ENCODE data around the gene OSBP2. TPM values are rescaled to one million over a fixed set of nuclear protein-coding genes. Genes with fewer than 3 reads are reported as not detected.
A peak's percentile ranks its signal among the peaks of the same experiment; 100 is the strongest.

The OSBP2 gene
- polyA plus RNA-seq, 1 donor, result 77.2 TPM

DNA sequence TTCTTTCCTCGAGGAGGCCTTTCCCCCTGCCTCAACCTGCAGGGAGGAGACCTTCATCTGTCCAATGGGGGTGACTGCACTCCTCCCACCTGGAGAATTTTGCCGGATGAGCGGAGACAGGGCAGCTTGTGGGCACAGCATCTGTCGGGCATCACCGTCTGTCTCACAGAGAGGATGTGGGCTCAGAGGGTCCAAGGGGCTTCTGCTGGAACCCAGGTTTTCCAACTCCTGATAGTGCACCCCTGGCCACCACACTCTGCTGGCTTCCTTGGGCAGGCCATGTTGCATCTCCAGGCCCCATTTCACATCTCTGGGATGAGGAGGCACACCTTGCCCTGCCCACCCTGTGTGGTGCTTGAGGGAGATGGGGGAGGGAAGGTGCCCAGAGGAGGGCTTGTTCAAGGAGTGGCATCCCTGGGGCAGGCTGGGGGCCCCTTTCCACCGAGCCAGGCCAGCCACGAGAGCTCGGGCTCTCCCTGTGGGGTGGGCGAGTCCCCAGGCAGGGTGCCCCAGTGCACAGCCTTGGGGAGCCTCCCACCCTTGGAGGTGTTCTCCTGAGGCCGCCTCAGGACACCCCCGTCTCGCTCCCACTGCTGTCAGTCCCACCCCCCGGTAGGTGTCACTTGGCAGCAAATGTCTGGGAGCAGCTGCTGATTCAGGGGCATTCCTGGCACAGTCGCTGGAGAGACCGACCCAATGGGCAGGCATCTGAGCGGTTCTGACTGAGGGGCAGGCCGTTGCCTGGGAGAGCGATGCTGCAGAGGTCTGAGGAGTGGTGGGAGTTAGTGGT, 189.7 kb downstream of the OSBP2 start:
- no peak for DNase-seq
- Histone ChIP-seq H3K36me3 (ENCODE audit: control insufficient read depth, insufficient read depth, low read length) (peaks cover 29% of the 10 kb centered on the region), H3K4me1 (ENCODE audit: control insufficient read depth, insufficient read depth, low read length) (peaks cover 63% of the 10 kb centered on the region), H3K27ac (ENCODE audit: low read length) (no peak overlapping the region), H3K9me3 (ENCODE audit: control insufficient read depth, low read depth, low read length) (no peaks in the 10 kb centered on the region), H3K27me3 (ENCODE audit: control insufficient read depth, insufficient read depth, low read length) (no peaks in the 10 kb centered on the region), H3K4me3 (ENCODE audit: low read length) (peak overlapping the region; percentile 55)
- no CpG with 5 or more reads among the region's 18 CpGs for WGBS (ENCODE audit: insufficient coverage, low lambda C conversion rate)

DNA sequence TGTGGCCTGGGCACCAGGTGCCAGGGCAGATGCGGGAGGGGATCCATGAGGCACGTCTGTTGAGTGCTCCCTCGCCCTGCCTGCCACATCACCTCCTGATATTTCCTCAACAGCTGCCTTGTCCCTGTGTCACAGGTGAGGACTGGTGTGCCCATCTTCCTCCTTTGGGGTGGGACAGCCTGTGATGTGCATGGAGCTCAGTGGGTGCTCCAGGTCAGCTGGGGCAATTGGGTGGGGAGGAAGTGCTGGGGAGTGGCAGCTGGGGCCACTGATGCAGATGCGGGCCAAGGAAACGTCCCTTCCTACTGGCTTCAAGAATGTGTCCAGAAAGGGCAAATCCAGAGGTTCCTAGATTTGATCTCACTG, 190.3 kb downstream of the OSBP2 start:
- WGBS (ENCODE audit: insufficient coverage, low lambda C conversion rate), result no CpG with 5 or more reads among the region's 5 CpGs

DNA sequence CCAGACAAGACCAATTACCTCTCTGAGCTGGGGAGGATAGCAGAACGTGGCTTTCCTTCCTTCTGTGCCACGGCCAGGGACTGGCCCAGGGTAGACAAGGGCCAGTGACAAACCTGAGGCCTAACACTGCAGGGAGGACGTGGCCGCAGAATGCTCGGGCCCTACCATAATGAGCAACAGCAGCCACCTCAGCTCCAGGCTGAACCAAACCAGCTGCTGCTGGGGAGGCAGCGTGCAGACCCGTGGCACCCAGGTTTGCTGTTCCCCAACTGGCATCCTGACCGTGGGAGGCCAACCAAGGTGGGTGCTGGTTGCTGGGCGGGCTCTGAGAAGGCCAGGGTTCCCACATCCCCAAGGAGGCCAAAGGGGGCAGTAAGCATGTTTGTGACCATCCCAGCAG, 190.9 kb downstream of the OSBP2 start:
- Histone ChIP-seq H3K36me3 (ENCODE audit: control insufficient read depth, insufficient read depth, low read length) (peaks cover 40% of the 10 kb centered on the region), H3K4me1 (ENCODE audit: control insufficient read depth, insufficient read depth, low read length) (peaks cover 62% of the 10 kb centered on the region), H3K27ac (ENCODE audit: low read length) (no peak overlapping the region), H3K4me3 (ENCODE audit: low read length) (no peak overlapping the region), H3K9me3 (ENCODE audit: control insufficient read depth, low read depth, low read length) (no peaks in the 10 kb centered on the region), H3K27me3 (ENCODE audit: control insufficient read depth, insufficient read depth, low read length) (no peaks in the 10 kb centered on the region)
- WGBS (ENCODE audit: insufficient coverage, low lambda C conversion rate), result no CpG with 5 or more reads among the region's 9 CpGs
- no peak for DNase-seq

More for the DNA sequence above, 190.3 kb downstream of the OSBP2 start:
- Histone ChIP-seq H3K4me3 (ENCODE audit: low read length) (no peak overlapping the region), H3K4me1 (ENCODE audit: control insufficient read depth, insufficient read depth, low read length) (peaks cover 62% of the 10 kb centered on the region), H3K27ac (ENCODE audit: low read length) (no peak overlapping the region), H3K9me3 (ENCODE audit: control insufficient read depth, low read depth, low read length) (no peaks in the 10 kb centered on the region), H3K36me3 (ENCODE audit: control insufficient read depth, insufficient read depth, low read length) (peaks cover 33% of the 10 kb centered on the region), H3K27me3 (ENCODE audit: control insufficient read depth, insufficient read depth, low read length) (no peaks in the 10 kb centered on the region)
- DNase-seq, result no peak

DNA sequence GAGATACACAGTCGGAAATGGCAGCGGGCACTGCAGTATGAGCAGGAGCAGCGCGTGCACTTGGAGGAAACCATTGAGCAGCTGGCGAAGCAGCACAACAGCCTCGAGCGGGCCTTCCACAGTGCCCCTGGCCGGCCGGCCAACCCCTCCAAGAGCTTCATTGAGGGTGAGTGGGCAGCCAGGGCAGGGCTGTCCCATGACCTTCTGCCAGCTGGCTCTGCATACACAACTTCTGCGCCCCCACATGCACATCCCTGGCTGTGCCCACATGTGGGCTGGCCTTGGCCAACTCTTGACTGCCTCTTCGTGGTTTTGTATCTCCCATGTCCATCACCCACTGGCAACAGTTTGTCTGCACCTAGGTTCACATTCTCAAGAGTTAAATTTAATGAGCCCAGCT, 192.8 kb downstream of the OSBP2 start:
- peaks cover 49% of the 10 kb centered on the region for H3K4me1 ChIP-seq (ENCODE audit: control insufficient read depth, insufficient read depth, low read length)
- WGBS (ENCODE audit: insufficient coverage, low lambda C conversion rate), result no CpG with 5 or more reads among the region's 11 CpGs
- DNase-seq, result no peak
- peak overlapping the region; percentile 32 for H3K27ac ChIP-seq (ENCODE audit: low read length)
- no peak overlapping the region for H3K4me3 ChIP-seq (ENCODE audit: low read length)
- H3K27me3 ChIP-seq (ENCODE audit: control insufficient read depth, insufficient read depth, low read length), result no peaks in the 10 kb centered on the region
- no peaks in the 10 kb centered on the region for H3K9me3 ChIP-seq (ENCODE audit: control insufficient read depth, low read depth, low read length)
- H3K36me3 ChIP-seq (ENCODE audit: control insufficient read depth, insufficient read depth, low read length), result peaks cover 58% of the 10 kb centered on the region

DNA sequence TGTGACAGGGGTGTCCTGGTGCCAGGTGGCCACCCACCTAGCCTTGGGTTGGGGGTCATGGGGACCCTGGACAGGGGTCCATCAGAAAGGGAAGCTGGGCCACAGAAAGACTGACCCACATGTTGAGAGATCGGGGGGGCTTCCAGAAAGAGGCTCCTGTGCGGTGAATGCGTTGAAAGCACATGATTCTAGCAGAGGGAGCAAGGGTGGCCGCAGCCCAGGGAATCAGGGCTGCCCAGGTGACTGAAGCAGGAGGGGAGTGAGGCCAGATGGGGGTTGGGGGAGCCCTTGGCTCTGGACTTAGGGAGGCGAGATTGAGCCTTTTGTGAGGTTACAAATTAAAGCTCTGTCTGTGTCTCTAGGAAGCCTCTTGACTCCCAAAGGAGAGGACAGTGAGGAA, 193.2 kb downstream of the OSBP2 start:
- Histone ChIP-seq H3K27me3 (ENCODE audit: control insufficient read depth, insufficient read depth, low read length) (no peaks in the 10 kb centered on the region), H3K4me1 (ENCODE audit: control insufficient read depth, insufficient read depth, low read length) (peaks cover 49% of the 10 kb centered on the region), H3K4me3 (ENCODE audit: low read length) (no peak overlapping the region), H3K27ac (ENCODE audit: low read length) (peak overlapping the region; percentile 32), H3K36me3 (ENCODE audit: control insufficient read depth, insufficient read depth, low read length) (peaks cover 62% of the 10 kb centered on the region), H3K9me3 (ENCODE audit: control insufficient read depth, low read depth, low read length) (no peaks in the 10 kb centered on the region)
- no peak for DNase-seq
- WGBS (ENCODE audit: insufficient coverage, low lambda C conversion rate), result 100% methylated on average over 3 of the region's 5 CpGs

DNA sequence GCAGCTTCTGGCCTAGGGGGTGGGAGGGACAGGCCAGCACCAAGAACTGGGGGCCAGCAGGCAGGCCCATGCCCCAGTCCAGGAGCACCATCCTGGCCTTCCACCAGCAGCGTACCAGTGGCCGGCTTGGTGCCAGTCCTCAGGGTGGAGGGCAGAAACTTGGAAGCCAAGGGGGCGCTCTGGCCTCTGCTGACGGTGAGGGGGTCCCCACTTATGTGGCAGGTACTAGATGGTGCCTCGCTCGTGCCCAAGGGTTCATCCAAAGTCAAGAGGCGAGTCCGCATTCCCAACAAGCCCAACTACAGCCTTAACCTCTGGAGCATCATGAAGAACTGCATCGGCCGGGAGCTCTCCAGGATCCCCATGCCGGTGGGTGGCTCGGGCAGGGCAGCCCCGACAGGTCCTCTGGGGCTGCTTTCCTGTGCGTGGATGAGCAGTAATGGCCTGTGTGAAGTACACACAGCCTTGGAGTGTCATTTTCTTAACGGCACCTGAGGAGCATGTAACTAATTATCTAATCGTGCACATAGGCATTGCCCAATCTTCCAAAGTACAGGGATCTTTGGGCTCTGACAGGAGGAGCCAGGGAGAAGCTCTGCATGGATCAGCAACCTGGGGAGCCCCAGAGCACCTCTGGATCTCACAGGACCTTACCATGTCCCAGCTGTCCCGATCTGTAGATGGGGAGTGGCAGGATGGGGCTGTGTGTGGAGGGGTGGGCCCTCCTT, 194.8 kb downstream of the OSBP2 start:
- peaks cover 69% of the 10 kb centered on the region for H3K36me3 ChIP-seq (ENCODE audit: control insufficient read depth, insufficient read depth, low read length)
- H3K9me3 ChIP-seq (ENCODE audit: control insufficient read depth, low read depth, low read length), result peaks cover 3% of the 10 kb centered on the region
- H3K27ac ChIP-seq (ENCODE audit: low read length), result peak overlapping the region; percentile 35
- peak; percentile 72 to 86 for DNase-seq
- no peak overlapping the region for H3K4me3 ChIP-seq (ENCODE audit: low read length)
- peaks cover 36% of the 10 kb centered on the region for H3K4me1 ChIP-seq (ENCODE audit: control insufficient read depth, insufficient read depth, low read length)
- no peaks in the 10 kb centered on the region for H3K27me3 ChIP-seq (ENCODE audit: control insufficient read depth, insufficient read depth, low read length)
- no CpG with 5 or more reads among the region's 17 CpGs for WGBS (ENCODE audit: insufficient coverage, low lambda C conversion rate)

DNA sequence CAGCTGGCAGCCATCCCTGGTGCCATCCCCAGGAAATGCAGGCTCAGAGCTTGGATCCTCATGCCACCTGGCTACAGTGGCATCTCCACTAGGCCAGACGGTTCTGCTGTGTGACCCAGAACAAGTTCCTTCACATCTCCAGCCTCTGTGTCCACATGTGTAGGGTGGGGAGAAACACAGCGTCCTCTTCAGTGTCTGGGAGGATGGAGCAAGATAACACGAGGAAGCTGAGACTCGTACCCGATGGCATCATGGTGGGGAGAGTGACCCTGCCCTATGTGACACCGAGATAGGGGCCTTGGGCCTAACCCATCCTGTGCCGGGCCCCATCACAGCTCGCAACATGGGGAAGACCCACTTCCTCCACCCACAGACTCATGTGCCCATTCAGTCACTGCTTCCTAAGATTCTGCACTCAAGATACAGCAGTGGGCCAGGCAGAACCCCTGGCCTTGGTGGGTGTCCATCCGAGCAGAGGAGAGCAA, 195.4 kb downstream of the OSBP2 start:
- peaks cover 3% of the 10 kb centered on the region for H3K9me3 ChIP-seq (ENCODE audit: control insufficient read depth, low read depth, low read length)
- H3K36me3 ChIP-seq (ENCODE audit: control insufficient read depth, insufficient read depth, low read length), result peaks cover 72% of the 10 kb centered on the region
- H3K4me1 ChIP-seq (ENCODE audit: control insufficient read depth, insufficient read depth, low read length), result peaks cover 34% of the 10 kb centered on the region
- H3K27ac ChIP-seq (ENCODE audit: low read length), result peak overlapping the region; percentile 32
- H3K27me3 ChIP-seq (ENCODE audit: control insufficient read depth, insufficient read depth, low read length), result no peaks in the 10 kb centered on the region
- WGBS (ENCODE audit: insufficient coverage, low lambda C conversion rate), result no CpG with 5 or more reads among the region's 9 CpGs
- DNase-seq, result no peak
- no peak overlapping the region for H3K4me3 ChIP-seq (ENCODE audit: low read length)

DNA sequence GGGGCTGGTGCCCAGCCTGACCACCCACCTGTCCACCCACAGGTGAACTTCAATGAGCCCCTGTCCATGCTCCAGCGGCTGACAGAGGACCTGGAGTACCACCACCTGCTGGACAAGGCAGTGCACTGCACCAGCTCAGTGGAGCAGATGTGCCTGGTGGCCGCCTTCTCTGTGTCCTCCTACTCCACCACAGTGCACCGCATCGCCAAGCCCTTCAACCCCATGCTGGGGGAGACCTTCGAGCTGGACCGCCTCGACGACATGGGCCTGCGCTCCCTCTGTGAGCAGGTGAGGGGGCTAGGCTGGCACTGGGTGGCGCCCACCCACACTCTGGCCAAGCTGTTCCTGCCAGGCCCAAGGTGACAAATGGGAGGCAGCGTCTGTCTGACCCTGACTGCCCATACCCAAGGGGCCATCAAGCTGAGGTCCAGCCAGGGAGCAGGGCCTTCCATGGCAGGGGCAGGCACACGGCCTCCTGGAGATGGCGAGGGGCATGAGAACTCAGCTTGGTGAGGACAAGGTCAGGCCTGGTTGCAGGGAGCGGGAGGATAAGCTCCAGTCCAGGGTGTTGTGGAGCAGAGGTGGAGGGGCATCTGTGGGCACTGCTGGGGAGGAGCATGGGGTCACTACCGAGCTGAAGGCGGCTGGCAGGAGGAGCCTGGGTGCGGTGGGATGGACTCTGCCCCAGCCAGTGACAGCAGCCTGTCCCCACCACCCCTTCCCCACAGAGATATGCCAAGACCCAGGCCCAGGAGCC, 196.2 kb downstream of the OSBP2 start:
- Histone ChIP-seq H3K27me3 (ENCODE audit: control insufficient read depth, insufficient read depth, low read length) (no peaks in the 10 kb centered on the region), H3K36me3 (ENCODE audit: control insufficient read depth, insufficient read depth, low read length) (peaks cover 71% of the 10 kb centered on the region), H3K4me1 (ENCODE audit: control insufficient read depth, insufficient read depth, low read length) (peaks cover 30% of the 10 kb centered on the region), H3K9me3 (ENCODE audit: control insufficient read depth, low read depth, low read length) (peaks cover 3% of the 10 kb centered on the region), H3K4me3 (ENCODE audit: low read length) (no peak overlapping the region), H3K27ac (ENCODE audit: low read length) (no peak overlapping the region)
- DNase-seq, result no peak
- no CpG with 5 or more reads among the region's 17 CpGs for WGBS (ENCODE audit: insufficient coverage, low lambda C conversion rate)

DNA sequence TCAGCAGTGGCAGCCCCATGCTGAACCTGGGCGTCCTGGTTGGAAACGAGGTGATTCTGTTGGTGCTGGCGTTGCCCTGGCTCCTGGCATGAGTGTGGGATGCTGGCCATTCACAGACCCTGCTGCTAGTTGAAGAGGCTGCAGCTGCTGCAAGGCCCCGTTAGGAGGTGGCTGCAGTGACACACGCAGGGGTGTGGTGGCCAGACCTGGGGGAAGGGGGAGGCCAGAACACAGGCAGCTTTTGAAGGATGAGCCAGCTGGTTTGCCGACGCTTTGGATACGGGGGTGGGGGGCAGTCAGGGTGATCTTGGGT, 196.7 kb downstream of the OSBP2 start:
- Histone ChIP-seq H3K9me3 (ENCODE audit: control insufficient read depth, low read depth, low read length) (peaks cover 3% of the 10 kb centered on the region), H3K36me3 (ENCODE audit: control insufficient read depth, insufficient read depth, low read length) (peaks cover 71% of the 10 kb centered on the region), H3K4me3 (ENCODE audit: low read length) (no peak overlapping the region), H3K27ac (ENCODE audit: low read length) (no peak overlapping the region), H3K4me1 (ENCODE audit: control insufficient read depth, insufficient read depth, low read length) (peaks cover 30% of the 10 kb centered on the region), H3K27me3 (ENCODE audit: control insufficient read depth, insufficient read depth, low read length) (no peaks in the 10 kb centered on the region)
- no peak for DNase-seq
- WGBS (ENCODE audit: insufficient coverage, low lambda C conversion rate), result no CpG with 5 or more reads among the region's 8 CpGs

DNA sequence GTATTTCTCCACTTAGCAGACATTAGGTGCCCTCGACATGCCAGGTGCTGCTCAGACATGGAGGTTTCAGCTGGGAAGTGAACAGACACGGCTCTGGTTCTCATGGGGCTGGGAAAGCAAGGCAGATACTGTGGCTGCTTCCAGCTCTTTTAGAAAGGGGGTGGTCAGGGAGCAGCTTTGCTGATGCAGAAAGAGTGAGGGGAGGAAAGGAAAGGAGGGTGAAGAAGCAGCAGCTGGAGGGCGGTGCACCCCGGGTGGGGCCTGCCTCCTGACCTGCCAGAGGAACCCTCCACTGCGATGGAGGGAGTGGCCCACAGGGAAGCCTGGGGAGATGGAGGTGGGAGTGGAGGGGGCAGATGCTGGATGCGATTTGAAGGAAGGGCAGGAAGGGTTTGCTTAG, 197.1 kb downstream of the OSBP2 start:
- Histone ChIP-seq H3K4me1 (ENCODE audit: control insufficient read depth, insufficient read depth, low read length) (peaks cover 30% of the 10 kb centered on the region), H3K27me3 (ENCODE audit: control insufficient read depth, insufficient read depth, low read length) (no peaks in the 10 kb centered on the region), H3K4me3 (ENCODE audit: low read length) (no peak overlapping the region), H3K36me3 (ENCODE audit: control insufficient read depth, insufficient read depth, low read length) (peaks cover 73% of the 10 kb centered on the region), H3K27ac (ENCODE audit: low read length) (no peak overlapping the region), H3K9me3 (ENCODE audit: control insufficient read depth, low read depth, low read length) (peaks cover 3% of the 10 kb centered on the region)
- no CpG with 5 or more reads among the region's 6 CpGs for WGBS (ENCODE audit: insufficient coverage, low lambda C conversion rate)
- no peak for DNase-seq

Measured in large intestine (tissue), 3 donors.